ENCODE data around the gene GPR107. TPM values are rescaled to one million over a fixed set of nuclear protein-coding genes. Genes with fewer than 3 reads are reported as not detected.
"Not testable (repeated sequence)": the region's sequence is repeated elsewhere in the genome, so short reads cannot be mapped to it uniquely, and the experiment has no call there.

The GPR107 gene
- 47.1 and 50.9 TPM in 2 replicates for total RNA-seq (2021)
- Bru-seq, nascent RNA: percentile 77 among the genes with signal in this experiment
- BruChase-seq, experiment 1, labeled RNA remaining after a 2-hour chase: percentile 84 among the genes with signal in this experiment
- percentile 92 among the genes with signal in this experiment for BruChase-seq, experiment 2, labeled RNA remaining after a 6-hour chase
- long read RNA-seq, full-length matches to known transcripts: 8 of 49 reads
- long read RNA-seq, partial matches to known transcripts: 15 of 49 reads
- long read RNA-seq, other reads (novel, unspliced or antisense): 26 of 49 reads

GRCh38 chr9:130053504-130054324 is at the start of gene GPR107:
TSS of gene GPR107 (plus strand) at chr9:130053906. CDS start at chr9:130053933, 27 bp downstream.
- BruUV-seq (replicated peaks): no TSS peak
- peak within 1 kb of the TSS; percentile 93 for H3K27ac ChIP-seq (ENCODE audit: low read depth, low read length, poor library complexity, severe bottlenecking)
- H3K27me3 ChIP-seq (replicated peaks; ENCODE audit: insufficient read depth, low read depth, low read length, poor library complexity): no peaks in the 10 kb centered on the region
- H3K36me3 ChIP-seq (ENCODE audit: insufficient read depth, low read length, poor library complexity, severe bottlenecking): peaks cover 6% of the 10 kb centered on the region
- TF ChIP-seq EZH2 (IDR thresholded peaks at IDR 0.05; ENCODE audit: borderline replicate concordance, low read depth, low read length, poor library complexity, severe bottlenecking) (no peak), CTCF (conservative IDR thresholded peaks at IDR 0.05; ENCODE audit: low read depth, low read length) (no peak)
- no peaks in the 10 kb centered on the region for H3K9me3 ChIP-seq (ENCODE audit: low read depth, low read length, poor library complexity, severe bottlenecking)
- intact Hi-C loops (cut with micrococcal nuclease; ENCODE audit: unreplicated experiment): loop anchor here (5.0 kb wide), 1 partner anchor 44 kb away; no protein-coding TSS in a partner anchor
- ChIA-PET POLR2A (ENCODE audit: low non-redundant PET) (interaction anchor here (0.7 kb wide), 1 partner anchor 18 kb away, joined by 3 read pairs; no protein-coding TSS in a partner anchor), CTCF (interaction anchor here (0.6 kb wide), 1 partner anchor 119 kb away, joined by 4 read pairs; no protein-coding TSS in a partner anchor)
- H3K4me3 ChIP-seq (ENCODE audit: low read depth, low read length, poor library complexity, severe bottlenecking): peak within 1 kb of the TSS; percentile 68
- peaks cover 17% of the 10 kb centered on the region for H3K4me1 ChIP-seq (ENCODE audit: insufficient read depth, low read length, poor library complexity, severe bottlenecking)
- peak; percentile 82 for DNase-seq (ENCODE audit: low spot score)

- no TSS peak for BruUV-seq (replicated peaks)
- POLR2A ChIA-PET (ENCODE audit: low non-redundant PET): no interaction called here
Measured at GRCh38 chr9:130003943-130004552, 49.7 kb upstream of the GPR107 start.

GRCh38 chr9:130006952-130007351 is 46.8 kb upstream of the GPR107 start:
- CTCF ChIA-PET; H3K4me3 ChIP-seq (ENCODE audit: low read depth, low read length, poor library complexity, severe bottlenecking): not testable (repeated sequence)

More at GRCh38 chr9:130003943-130004552, 49.7 kb upstream of the GPR107 start:
- H3K27ac ChIP-seq (ENCODE audit: low read depth, low read length, poor library complexity, severe bottlenecking): peak overlapping the region; percentile 46
- TF ChIP-seq CTCF (conservative IDR thresholded peaks at IDR 0.05; ENCODE audit: low read depth, low read length): no peak
- no peak for TF ChIP-seq EZH2 (IDR thresholded peaks at IDR 0.05; ENCODE audit: borderline replicate concordance, low read depth, low read length, poor library complexity, severe bottlenecking)
- no peaks in the 10 kb centered on the region for H3K9me3 ChIP-seq (ENCODE audit: low read depth, low read length, poor library complexity, severe bottlenecking)
- DNase-seq (ENCODE audit: low spot score): no peak
- H3K4me1 ChIP-seq (ENCODE audit: insufficient read depth, low read length, poor library complexity, severe bottlenecking): peaks cover 10% of the 10 kb centered on the region
- H3K36me3 ChIP-seq (ENCODE audit: insufficient read depth, low read length, poor library complexity, severe bottlenecking): no peaks in the 10 kb centered on the region
- CTCF ChIA-PET: no interaction called here
- H3K27me3 ChIP-seq (replicated peaks; ENCODE audit: insufficient read depth, low read depth, low read length, poor library complexity): no peaks in the 10 kb centered on the region
- H3K4me3 ChIP-seq (ENCODE audit: low read depth, low read length, poor library complexity, severe bottlenecking): no peak overlapping the region
- intact Hi-C loops (cut with micrococcal nuclease; ENCODE audit: unreplicated experiment): no loop called here

More at GRCh38 chr9:130006952-130007351, 46.8 kb upstream of the GPR107 start:
- BruUV-seq (replicated peaks); H3K27me3 ChIP-seq (replicated peaks; ENCODE audit: insufficient read depth, low read depth, low read length, poor library complexity); H3K36me3 ChIP-seq (ENCODE audit: insufficient read depth, low read length, poor library complexity, severe bottlenecking); intact Hi-C loops (cut with micrococcal nuclease; ENCODE audit: unreplicated experiment); POLR2A ChIA-PET (ENCODE audit: low non-redundant PET); H3K27ac ChIP-seq (ENCODE audit: low read depth, low read length, poor library complexity, severe bottlenecking); DNase-seq (ENCODE audit: low spot score); H3K9me3 ChIP-seq (ENCODE audit: low read depth, low read length, poor library complexity, severe bottlenecking); H3K4me1 ChIP-seq (ENCODE audit: insufficient read depth, low read length, poor library complexity, severe bottlenecking): not testable (repeated sequence)
